GM10266 (cell line): ENCODE data around the gene IFNA8.
"Not testable (repeated sequence)": the region's sequence is repeated elsewhere in the genome, so short reads cannot be mapped to it uniquely, and the experiment has no call there.

ENCODE experiments used
- DNase-seq: peaks from one replicate; pipeline ENCODE4 v3.0.0; 2012; ENCODE audit errors: extremely low spot score
- CTCF ChIP-seq: IDR thresholded peaks from 2 replicates; pipeline ENCODE4 v1.5.1; 2012; ENCODE audit warnings: mild to moderate bottlenecking, low read depth; ENCODE audit not compliant: control insufficient read depth, insufficient read depth; ENCODE audit errors: missing control alignments

The IFNA8 gene

GRCh38 chr9:21408817-21409216, at the start of gene IFNA8:
TSS of gene IFNA8 (plus strand) at chr9:21409117. CDS start at chr9:21409177, 60 bp downstream.
- DNase-seq = no peak

GRCh38 chr9:21362287-21362686, 46.6 kb upstream of the IFNA8 start:
- no peak for TF ChIP-seq CTCF
- DNase-seq = no peak

More at GRCh38 chr9:21408817-21409216, at the start of gene IFNA8:
- no peak for TF ChIP-seq CTCF

GRCh38 chr9:21367169-21367568, 41.7 kb upstream of the IFNA8 start:
- DNase-seq = not testable (repeated sequence)

- TF ChIP-seq CTCF = no peak
- DNase-seq = no peak
Observed at GRCh38 chr9:21367957-21368356, 41.0 kb upstream of the IFNA8 start, which contains the start of gene IFNA13. TSS of gene IFNA13 (minus strand) at chr9:21368057. CDS start at chr9:21368010, 47 bp downstream.

- DNase-seq = not testable (repeated sequence)
Observed at GRCh38 chr9:21371467-21371866, 37.5 kb upstream of the IFNA8 start.

- no peak for TF ChIP-seq CTCF
- peak; percentile 66 for DNase-seq
Observed at GRCh38 chr9:21381448-21382339, 27.2 kb upstream of the IFNA8 start.

- no peak for TF ChIP-seq CTCF
- DNase-seq = no peak
Observed at GRCh38 chr9:21383627-21384026, 25.3 kb upstream of the IFNA8 start.

GRCh38 chr9:21385131-21385670, 23.7 kb upstream of the IFNA8 start, which contains the start of gene IFNA2:
TSS of gene IFNA2 (minus strand) at chr9:21385398. CDS start at chr9:21385329, 69 bp downstream.
- DNase-seq = no peak
- TF ChIP-seq CTCF = no peak
